Activated CD4-positive, alpha-beta T cell treated with anti-CD3 and anti-CD28 coated beads, Interleukin-2, amount 10 ng/mL, durations not matched to agents 24 days and 14 days (primary cell): ENCODE results near the gene FBXL7. TPM values are rescaled to one million over a fixed set of nuclear protein-coding genes. Genes with fewer than 3 reads are reported as not detected.

Source experiments
- DNase-seq: peaks from one replicate; pipeline ENCODE4 v3.0.0; 2022
- H3K27ac Mint-ChIP-seq: one replicate; pipeline ENCODE4 v1.8.0; 2022; ENCODE audit warnings: mild to moderate bottlenecking, mixed read lengths
- H3K27me3 Mint-ChIP-seq: one replicate; pipeline ENCODE4 v1.8.0; 2022; ENCODE audit warnings: mixed read lengths
- H3K36me3 Mint-ChIP-seq: one replicate; pipeline ENCODE4 v1.8.0; 2022; ENCODE audit warnings: low read depth, mild to moderate bottlenecking, mixed read lengths
- H3K4me1 Mint-ChIP-seq: one replicate; pipeline ENCODE4 v1.8.0; 2021; ENCODE audit warnings: mixed read lengths
- H3K4me3 Mint-ChIP-seq: one replicate; pipeline ENCODE4 v1.8.0; 2022; ENCODE audit warnings: mild to moderate bottlenecking, moderate library complexity, mixed read lengths
- H3K9me3 Mint-ChIP-seq: one replicate; pipeline ENCODE4 v1.8.0; 2021; ENCODE audit warnings: mixed read lengths
- intact Hi-C: fragments of 100-400 bp; cut with micrococcal nuclease; formaldehyde crosslinking; loops from one replicate; pipeline ENCODE4 v1.15.1; 2023
- total RNA-seq: library from RNA; stranded (reverse); gene quantifications from 2 replicates; pipeline ENCODE4 v1.2.3, GENCODE V29; 2022

The FBXL7 gene
- total RNA-seq, 1 donor from 2014 or later = not detected

DNA sequence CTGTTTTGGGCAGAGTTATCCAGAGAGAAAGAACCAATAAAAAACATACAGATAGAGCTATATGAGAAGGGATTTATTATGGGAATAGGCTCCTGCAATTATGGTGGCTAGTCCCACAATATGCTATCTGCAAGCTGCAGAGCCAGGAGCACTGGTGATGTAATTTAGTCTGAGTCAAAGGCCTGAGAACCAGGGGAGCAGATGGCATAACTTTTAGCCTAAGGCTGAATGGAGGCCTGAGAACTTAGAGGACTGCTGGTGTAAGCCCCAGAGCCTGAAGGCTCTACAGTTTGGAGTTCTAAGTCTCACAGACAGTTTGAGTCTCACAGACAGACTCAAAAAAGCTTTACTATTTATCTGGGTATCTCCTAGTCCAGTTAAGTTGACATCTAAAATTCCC lies 263.8 kb downstream of the FBXL7 start:
- no peaks in the 10 kb centered on the region for H3K9me3 Mint-ChIP-seq
- H3K27ac Mint-ChIP-seq = no peak overlapping the region
- H3K4me1 Mint-ChIP-seq = no peaks in the 10 kb centered on the region
- no peak for DNase-seq
- intact Hi-C loops = no loop called here
- H3K27me3 Mint-ChIP-seq = no peaks in the 10 kb centered on the region
- H3K36me3 Mint-ChIP-seq = no peaks in the 10 kb centered on the region
- no peak overlapping the region for H3K4me3 Mint-ChIP-seq

DNA sequence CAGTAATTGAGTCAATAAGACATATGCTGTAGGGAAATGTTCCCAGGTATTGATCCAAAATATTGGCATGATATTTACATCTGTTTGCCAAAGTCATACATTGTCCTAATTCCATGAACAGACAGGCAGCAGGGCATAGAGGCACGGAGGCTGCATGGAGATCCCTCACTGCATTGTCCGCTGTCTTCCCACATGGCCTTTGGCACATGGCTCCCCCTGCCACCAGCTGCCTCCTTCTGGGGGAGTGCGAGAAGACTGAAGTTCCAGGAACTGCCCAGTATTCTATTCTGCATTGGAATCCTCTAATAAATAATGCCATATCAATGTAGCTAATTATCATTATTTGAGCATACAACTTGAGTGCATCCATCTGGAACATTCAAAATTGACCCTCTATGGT lies 269.0 kb downstream of the FBXL7 start:
- intact Hi-C loops = no loop called here
- no peaks in the 10 kb centered on the region for H3K9me3 Mint-ChIP-seq
- H3K36me3 Mint-ChIP-seq = no peaks in the 10 kb centered on the region
- H3K27me3 Mint-ChIP-seq = no peaks in the 10 kb centered on the region
- H3K4me1 Mint-ChIP-seq = no peaks in the 10 kb centered on the region
- DNase-seq = no peak
- no peak overlapping the region for H3K4me3 Mint-ChIP-seq
- H3K27ac Mint-ChIP-seq = no peak overlapping the region

DNA sequence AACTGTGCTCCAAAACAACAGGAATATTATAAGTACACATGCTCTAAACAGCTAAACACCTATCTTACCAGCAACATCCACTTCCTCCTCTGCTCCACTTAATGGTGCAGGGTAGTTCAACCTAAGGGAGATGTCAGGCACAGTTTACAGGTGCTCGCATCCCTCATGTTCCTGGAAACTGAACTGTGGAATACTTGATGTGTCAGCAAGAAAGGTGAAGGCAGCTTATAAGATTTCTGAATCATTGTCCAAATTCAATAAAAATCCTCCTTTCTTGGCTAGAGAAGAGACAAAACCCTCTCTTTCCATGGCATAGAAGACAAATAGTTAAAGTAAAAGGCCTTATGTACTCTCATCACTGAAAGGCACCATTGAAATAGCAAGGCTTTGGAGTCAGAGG lies 272.2 kb downstream of the FBXL7 start:
- Mint-ChIP-seq H3K27me3 (no peaks in the 10 kb centered on the region), H3K4me3 (no peak overlapping the region), H3K36me3 (no peaks in the 10 kb centered on the region), H3K4me1 (no peaks in the 10 kb centered on the region), H3K9me3 (no peaks in the 10 kb centered on the region), H3K27ac (no peak overlapping the region)
- DNase-seq = no peak
- intact Hi-C loops = no loop called here

DNA sequence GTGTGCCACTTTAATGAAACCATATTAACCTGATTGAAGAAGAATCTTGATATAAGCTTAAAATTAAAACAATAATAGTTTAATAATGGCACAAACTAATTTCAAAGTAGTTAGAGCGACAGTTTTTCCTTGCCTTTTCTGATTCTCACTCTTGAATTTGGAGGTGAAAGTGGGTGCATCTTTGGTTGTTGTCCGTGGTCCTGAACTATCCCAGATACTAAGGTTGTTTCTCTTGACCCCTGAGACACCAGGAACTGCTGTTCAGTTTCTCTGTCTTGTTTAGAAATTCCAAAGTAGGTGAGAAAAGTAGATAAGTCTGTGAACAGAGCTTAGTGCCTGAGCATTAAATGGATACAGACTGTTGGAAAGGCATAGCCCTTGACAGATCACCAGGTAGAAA lies 274.7 kb downstream of the FBXL7 start:
- H3K27ac Mint-ChIP-seq = no peak overlapping the region
- H3K36me3 Mint-ChIP-seq = no peaks in the 10 kb centered on the region
- H3K27me3 Mint-ChIP-seq = no peaks in the 10 kb centered on the region
- no peaks in the 10 kb centered on the region for H3K9me3 Mint-ChIP-seq
- no peak for DNase-seq
- H3K4me1 Mint-ChIP-seq = no peaks in the 10 kb centered on the region
- H3K4me3 Mint-ChIP-seq = no peak overlapping the region
- intact Hi-C loops = no loop called here

DNA sequence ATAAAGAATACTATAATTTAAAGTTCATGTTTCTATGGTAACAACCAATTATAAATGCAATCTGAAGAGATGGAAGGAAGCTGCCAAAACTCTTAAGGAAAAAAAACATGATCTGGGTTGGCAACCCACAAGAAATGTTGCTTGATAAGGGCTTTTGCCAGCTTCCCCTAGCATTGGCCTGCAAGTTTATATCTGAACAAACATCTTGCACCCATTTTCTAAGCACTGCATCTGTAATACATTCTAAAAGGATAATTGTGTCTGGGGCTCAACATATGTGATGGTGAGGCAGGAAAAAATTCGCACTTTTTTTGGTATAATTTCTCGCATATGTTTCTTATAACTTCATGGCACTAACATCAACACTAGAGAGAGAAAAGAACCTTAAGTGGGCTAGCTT lies 276.4 kb downstream of the FBXL7 start:
- H3K27ac Mint-ChIP-seq = no peak overlapping the region
- H3K4me3 Mint-ChIP-seq = no peak overlapping the region
- H3K27me3 Mint-ChIP-seq = no peaks in the 10 kb centered on the region
- no peaks in the 10 kb centered on the region for H3K36me3 Mint-ChIP-seq
- intact Hi-C loops = no loop called here
- no peak for DNase-seq
- H3K4me1 Mint-ChIP-seq = no peaks in the 10 kb centered on the region
- H3K9me3 Mint-ChIP-seq = peaks cover 5% of the 10 kb centered on the region

DNA sequence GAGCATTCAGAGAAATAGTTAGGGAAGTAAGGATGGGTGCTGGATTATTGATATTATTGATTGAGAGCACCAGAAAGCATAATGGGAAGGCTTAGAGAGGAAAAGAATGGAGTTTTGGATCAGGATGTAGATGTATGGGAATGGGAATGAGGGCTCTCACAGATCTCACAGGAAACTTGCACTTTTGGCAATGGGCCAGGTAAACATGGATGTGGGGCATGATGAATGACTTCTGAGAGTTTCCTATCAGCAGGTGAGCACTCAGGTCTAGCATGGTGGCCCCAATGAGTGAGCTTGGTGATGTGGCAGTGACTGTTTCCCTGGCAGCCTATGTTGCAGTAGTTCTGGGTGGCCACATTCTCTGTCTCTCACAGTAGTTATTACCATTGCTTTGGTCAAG lies 283.8 kb downstream of the FBXL7 start:
- no peak for DNase-seq
- Mint-ChIP-seq H3K9me3 (peaks cover 5% of the 10 kb centered on the region), H3K4me1 (no peaks in the 10 kb centered on the region), H3K36me3 (no peaks in the 10 kb centered on the region), H3K4me3 (no peak overlapping the region), H3K27me3 (no peaks in the 10 kb centered on the region), H3K27ac (no peak overlapping the region)
- intact Hi-C loops = no loop called here

DNA sequence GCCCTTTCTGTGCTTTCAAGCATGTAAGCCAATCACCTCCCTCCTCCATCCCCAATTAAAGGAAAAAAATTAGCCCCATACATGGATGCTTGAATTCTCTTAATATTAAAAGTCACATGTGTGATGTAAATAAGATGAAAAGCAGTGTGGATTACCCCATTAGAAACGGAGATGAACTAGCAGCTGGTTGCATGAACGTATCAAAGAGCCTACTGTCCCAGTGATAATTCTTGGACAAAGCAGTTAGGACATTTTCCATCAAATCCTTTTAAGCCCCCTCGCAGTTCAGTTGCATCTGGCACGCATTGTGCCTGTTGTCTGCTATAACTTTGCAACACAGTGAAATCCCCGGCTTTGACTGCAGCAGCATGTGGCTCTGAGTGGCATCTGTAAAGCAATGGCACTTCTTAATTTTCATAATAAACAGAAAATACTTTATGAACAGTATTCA lies 285.6 kb downstream of the FBXL7 start:
- H3K4me1 Mint-ChIP-seq = no peaks in the 10 kb centered on the region
- H3K9me3 Mint-ChIP-seq = peaks cover 5% of the 10 kb centered on the region
- DNase-seq = no peak
- no peaks in the 10 kb centered on the region for H3K36me3 Mint-ChIP-seq
- intact Hi-C loops = no loop called here
- H3K27ac Mint-ChIP-seq = no peak overlapping the region
- no peaks in the 10 kb centered on the region for H3K27me3 Mint-ChIP-seq
- H3K4me3 Mint-ChIP-seq = no peak overlapping the region

DNA sequence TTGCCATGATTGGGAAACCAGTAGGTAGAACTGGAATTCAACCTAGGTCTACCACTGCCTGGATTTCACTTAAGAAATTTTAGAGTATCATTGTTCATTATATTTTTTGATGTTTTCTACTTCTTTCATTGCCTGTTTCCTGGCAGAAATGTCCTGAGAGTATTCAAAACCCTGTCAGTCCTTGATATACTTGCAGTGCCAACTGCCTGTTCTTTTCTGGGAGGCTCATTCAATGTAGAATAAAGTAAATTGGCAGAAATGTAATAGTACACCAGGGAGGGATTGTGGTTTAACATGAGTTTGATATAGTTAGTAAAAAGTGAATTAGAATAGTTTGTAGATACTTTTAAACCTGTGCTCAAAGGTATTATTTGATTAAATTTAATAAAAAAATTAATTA lies 286.3 kb downstream of the FBXL7 start:
- intact Hi-C loops = no loop called here
- Mint-ChIP-seq H3K4me1 (no peaks in the 10 kb centered on the region), H3K27ac (no peak overlapping the region), H3K36me3 (no peaks in the 10 kb centered on the region), H3K27me3 (no peaks in the 10 kb centered on the region), H3K9me3 (peaks cover under 1% of the 10 kb centered on the region), H3K4me3 (no peak overlapping the region)
- DNase-seq = no peak

DNA sequence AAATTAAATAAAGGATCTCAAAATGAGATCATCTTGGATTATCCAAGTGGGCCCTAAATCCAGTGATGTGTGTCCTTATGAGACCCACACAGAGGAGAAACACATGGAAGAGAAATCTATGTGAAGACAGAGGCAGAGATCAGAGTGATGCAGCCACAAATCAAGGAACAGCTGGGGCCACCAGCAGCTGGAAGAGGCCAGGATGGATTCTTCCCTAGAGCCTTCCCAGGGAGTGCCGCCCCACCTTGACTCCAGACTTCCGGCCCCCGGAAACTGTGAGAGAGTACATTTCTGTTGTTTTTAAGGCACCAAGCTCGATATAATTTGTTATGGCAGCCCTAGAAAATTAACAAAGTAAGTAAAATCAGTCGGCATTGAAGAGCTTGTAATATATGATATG lies 286.9 kb downstream of the FBXL7 start:
- H3K4me1 Mint-ChIP-seq = no peaks in the 10 kb centered on the region

DNA sequence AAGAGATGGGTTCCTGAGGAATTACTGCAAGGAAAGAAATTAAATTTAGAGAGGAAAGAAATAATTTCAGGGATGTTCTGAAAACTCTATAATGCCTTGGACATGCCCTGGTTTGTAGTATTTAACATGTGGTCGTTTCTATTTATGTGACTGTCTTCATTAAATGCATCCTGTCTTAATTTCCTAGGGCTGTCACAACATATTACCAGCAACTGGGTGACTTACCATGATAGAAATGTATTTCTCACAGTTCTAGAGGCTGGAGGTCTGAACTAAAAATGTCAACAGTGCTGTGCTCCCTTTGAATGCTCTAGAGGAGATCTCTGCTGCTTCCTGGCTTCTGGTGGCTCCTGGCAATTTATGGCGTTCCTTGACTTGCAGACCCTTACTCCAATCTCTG lies 287.7 kb downstream of the FBXL7 start:
- no peaks in the 10 kb centered on the region for H3K27me3 Mint-ChIP-seq
- no peaks in the 10 kb centered on the region for H3K36me3 Mint-ChIP-seq
- no peaks in the 10 kb centered on the region for H3K4me1 Mint-ChIP-seq
- H3K4me3 Mint-ChIP-seq = no peak overlapping the region
- no peak for DNase-seq
- H3K27ac Mint-ChIP-seq = no peak overlapping the region
- no peaks in the 10 kb centered on the region for H3K9me3 Mint-ChIP-seq
- intact Hi-C loops = no loop called here

More for the DNA sequence above, 286.9 kb downstream of the FBXL7 start:
- DNase-seq = no peak
- H3K4me3 Mint-ChIP-seq = no peak overlapping the region
- H3K27ac Mint-ChIP-seq = no peak overlapping the region
- H3K36me3 Mint-ChIP-seq = no peaks in the 10 kb centered on the region
- H3K27me3 Mint-ChIP-seq = no peaks in the 10 kb centered on the region
- no peaks in the 10 kb centered on the region for H3K9me3 Mint-ChIP-seq
- intact Hi-C loops = no loop called here

DNA sequence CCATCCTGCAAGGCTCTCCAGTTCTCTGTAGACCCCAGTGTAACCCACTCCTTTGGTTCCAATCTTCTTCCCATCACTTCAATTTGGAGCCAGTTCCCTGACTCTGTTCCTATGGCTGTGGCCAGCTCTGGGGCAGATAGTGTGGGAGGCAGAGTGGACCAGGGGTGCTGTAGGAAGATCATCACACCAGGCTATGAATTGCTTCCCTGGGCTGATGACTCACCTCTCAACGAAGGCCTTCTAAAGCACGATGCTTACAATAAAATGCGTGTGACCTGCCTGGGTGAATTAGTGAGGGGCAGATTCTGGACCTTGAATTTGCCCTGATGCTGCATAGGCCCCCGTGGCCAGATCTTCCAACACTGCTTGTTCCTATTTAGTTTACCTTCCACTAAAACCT lies 289.7 kb downstream of the FBXL7 start:
- intact Hi-C loops = no loop called here
- Mint-ChIP-seq H3K27me3 (no peaks in the 10 kb centered on the region), H3K9me3 (no peaks in the 10 kb centered on the region), H3K27ac (no peak overlapping the region), H3K4me3 (no peak overlapping the region), H3K4me1 (no peaks in the 10 kb centered on the region), H3K36me3 (no peaks in the 10 kb centered on the region)
- no peak for DNase-seq

DNA sequence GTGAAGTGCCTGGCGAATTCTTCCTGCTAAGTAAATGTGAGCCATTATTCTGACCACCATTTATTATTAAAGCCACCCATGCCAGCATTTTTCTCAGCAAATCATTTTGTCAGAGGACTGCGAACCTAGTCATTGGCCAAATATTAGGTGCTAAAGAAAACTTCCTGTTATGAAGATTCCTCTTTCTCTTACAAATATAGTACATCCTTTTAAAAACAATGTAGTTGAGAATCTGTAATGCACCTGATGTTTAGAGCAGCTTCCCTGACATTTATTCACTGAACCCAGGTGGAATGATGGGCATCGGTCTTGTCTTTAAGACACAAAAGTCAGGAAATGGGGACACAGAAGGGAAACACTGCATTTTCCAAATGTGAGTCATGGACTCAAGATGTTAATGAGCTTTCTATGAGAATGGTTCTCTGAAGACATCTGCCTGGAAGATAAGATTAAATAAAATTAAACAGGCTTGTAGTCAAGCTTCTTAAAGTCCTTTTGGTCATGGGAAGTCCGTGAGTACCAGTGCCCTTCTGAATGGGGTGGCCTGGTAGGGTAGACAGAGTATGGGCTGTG lies 290.6 kb downstream of the FBXL7 start:
- Mint-ChIP-seq H3K9me3 (no peaks in the 10 kb centered on the region), H3K27ac (no peak overlapping the region), H3K27me3 (no peaks in the 10 kb centered on the region), H3K4me1 (no peaks in the 10 kb centered on the region), H3K4me3 (no peak overlapping the region), H3K36me3 (no peaks in the 10 kb centered on the region)
- intact Hi-C loops = no loop called here
- no peak for DNase-seq

DNA sequence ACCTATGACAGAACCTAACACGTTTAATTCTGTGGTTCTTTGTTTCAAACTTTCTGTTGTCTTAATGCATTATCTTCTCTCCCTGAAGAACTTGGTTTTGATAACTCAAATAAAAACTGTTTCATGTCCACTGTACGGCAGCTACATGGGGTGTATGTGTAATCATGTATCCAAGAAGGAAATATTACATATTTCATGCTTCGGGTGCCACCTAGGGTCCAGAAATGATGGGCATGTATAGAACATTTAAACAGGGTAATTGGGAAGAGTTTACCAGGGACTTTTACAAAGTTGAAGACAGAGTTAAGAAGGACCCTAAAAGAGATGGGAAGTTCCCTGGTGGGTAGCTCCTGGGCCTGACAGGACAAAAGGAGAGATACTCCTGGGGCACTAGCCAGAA lies 291.3 kb downstream of the FBXL7 start:
- Mint-ChIP-seq H3K4me1 (no peaks in the 10 kb centered on the region), H3K36me3 (no peaks in the 10 kb centered on the region), H3K4me3 (no peak overlapping the region), H3K27me3 (no peaks in the 10 kb centered on the region), H3K9me3 (no peaks in the 10 kb centered on the region), H3K27ac (no peak overlapping the region)
- no peak for DNase-seq
- intact Hi-C loops = no loop called here

DNA sequence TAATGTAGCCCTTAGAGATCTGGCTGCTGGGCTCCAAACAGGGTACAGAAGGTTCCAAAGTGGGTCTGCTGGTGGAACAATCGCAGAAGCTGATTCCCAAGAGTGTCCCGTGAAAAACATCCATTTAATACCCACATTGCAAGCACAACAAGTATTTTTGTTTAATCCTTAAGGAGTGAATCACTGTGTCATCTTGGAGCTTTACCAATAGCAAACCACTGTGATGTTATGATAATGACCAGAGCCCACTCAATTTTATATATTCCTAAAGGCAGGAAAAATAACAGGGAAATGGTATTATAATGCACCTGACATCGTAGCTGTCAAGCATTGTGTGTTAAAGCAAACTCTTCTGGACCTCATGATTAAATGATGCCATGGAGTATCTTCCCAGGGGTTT lies 291.9 kb downstream of the FBXL7 start:
- Mint-ChIP-seq H3K27ac (no peak overlapping the region), H3K27me3 (no peaks in the 10 kb centered on the region), H3K36me3 (no peaks in the 10 kb centered on the region), H3K4me1 (no peaks in the 10 kb centered on the region), H3K4me3 (no peak overlapping the region), H3K9me3 (no peaks in the 10 kb centered on the region)
- intact Hi-C loops = no loop called here
- DNase-seq = no peak
